Fibroblast of skin of left quadriceps (primary cell): ENCODE measurements around the gene BIN1.
"Not testable (repeated sequence)": the region's sequence is repeated elsewhere in the genome, so short reads cannot be mapped to it uniquely, and the experiment has no call there.

ENCODE experiments used
- DNase-seq, 2 experiments: peaks; one replicate each; pipeline ENCODE4 v3.0.0-alpha.2; 2013; ENCODE audit warnings: low read depth in 2 of 2

Gene BIN1

GRCh38 chr2:127047716-127048617 lies 59.0 kb downstream of the BIN1 start:
- no peak for DNase-seq

- DNase-seq, result no peak
These were observed 59.9 kb downstream of the BIN1 start for GRCh38 chr2:127047054-127047453.

- DNase-seq, result no peak
These were observed 60.4 kb downstream of the BIN1 start for GRCh38 chr2:127046579-127046978.

- DNase-seq, result no peak
These were observed 61.0 kb downstream of the BIN1 start for GRCh38 chr2:127045792-127046501.

GRCh38 chr2:127044977-127045661 lies 61.8 kb downstream of the BIN1 start:
- no peak for DNase-seq

- DNase-seq, result no peak
These were observed 62.7 kb downstream of the BIN1 start for GRCh38 chr2:127044165-127044718.

GRCh38 chr2:127043367-127044164 lies 63.4 kb downstream of the BIN1 start:
- DNase-seq, result no peak

- DNase-seq, result no peak
These were observed 65.5 kb downstream of the BIN1 start for GRCh38 chr2:127041259-127041970.

- no peak for DNase-seq
These were observed 66.8 kb downstream of the BIN1 start for GRCh38 chr2:127040169-127040568.

GRCh38 chr2:127039387-127040031 lies 67.4 kb downstream of the BIN1 start:
- no peak for DNase-seq

GRCh38 chr2:127037476-127037875 lies 69.5 kb downstream of the BIN1 start:
- DNase-seq, result no peak

- DNase-seq, result no peak
These were observed 71.9 kb downstream of the BIN1 start for GRCh38 chr2:127034883-127035611.

- no peak for DNase-seq
These were observed 72.9 kb downstream of the BIN1 start for GRCh38 chr2:127034051-127034450.

- no peak for DNase-seq
These were observed 74.3 kb downstream of the BIN1 start for GRCh38 chr2:127032621-127033020.

- no peak for DNase-seq
These were observed 77.5 kb downstream of the BIN1 start for GRCh38 chr2:127029350-127030051.

- not testable (repeated sequence) for DNase-seq
These were observed 78.2 kb downstream of the BIN1 start for GRCh38 chr2:127028745-127029144.

GRCh38 chr2:127027715-127028114 lies 79.2 kb downstream of the BIN1 start:
- no peak for DNase-seq

- peak in 1 of 2 experiments; percentile 54 for DNase-seq
These were observed 81.4 kb downstream of the BIN1 start for GRCh38 chr2:127025359-127026166.
